C4-2B (cell line): ENCODE data around the gene TWIST1.

Experiments used
- CTCF ChIP-seq: fragments of 450-650 bp; conservative IDR thresholded peaks from 2 replicates; pipeline ENCODE4 v1.5.1; 2017; ENCODE audit warnings: mild to moderate bottlenecking
- ZFX ChIP-seq: fragments of 450-650 bp; IDR thresholded peaks from 2 replicates; pipeline ENCODE4 v1.6.1; 2017

DNA sequence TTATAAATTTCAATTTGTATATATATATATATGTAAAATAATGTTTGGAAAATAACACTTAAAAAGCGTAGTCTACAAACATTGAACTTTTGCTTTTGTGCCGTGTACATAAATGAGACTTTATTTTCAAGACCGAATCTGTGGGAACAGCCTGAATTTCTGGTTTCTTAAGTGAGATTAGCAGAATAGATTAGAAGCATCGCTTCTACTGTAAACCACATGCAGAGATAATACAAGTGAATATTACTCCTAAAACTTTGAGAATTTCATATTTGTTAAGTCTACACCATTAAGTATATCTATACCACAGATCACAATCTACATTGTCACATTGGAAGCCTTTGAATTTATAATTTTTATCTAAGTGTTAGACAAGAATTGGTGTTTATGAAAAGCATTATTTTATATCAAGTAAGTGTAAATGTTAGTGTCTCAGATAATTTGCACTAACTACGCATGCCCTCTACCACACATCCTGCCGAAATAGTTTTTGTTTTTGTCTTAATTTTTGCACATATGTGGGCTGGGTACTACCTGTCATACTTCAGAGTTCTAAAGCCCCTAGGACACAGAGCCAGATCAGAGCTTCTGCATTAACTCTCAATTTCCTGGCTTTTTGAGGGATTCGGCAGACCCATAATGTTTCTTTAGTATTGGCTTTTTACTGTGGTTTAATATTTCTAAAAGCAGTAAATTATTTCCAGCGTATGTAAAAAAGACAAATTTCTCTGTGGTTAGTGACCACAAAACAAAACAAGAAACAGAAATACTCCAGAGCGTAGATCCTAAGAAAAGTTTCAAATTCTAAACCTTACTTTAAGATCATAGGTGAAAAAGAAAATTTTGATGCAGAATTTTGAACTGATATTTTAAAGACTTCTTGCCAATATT lies 20.0 kb downstream of the TWIST1 start:
- TF ChIP-seq CTCF (no peak), ZFX (no peak)
